Bronchial epithelial cell (primary cell): Measurements from ENCODE around the gene SLC10A7. TPM values are rescaled to one million over a fixed set of nuclear protein-coding genes. Genes with fewer than 3 reads are reported as not detected.

ENCODE experiments used
- DNase-seq: peaks from one replicate; pipeline ENCODE4 v3.0.0-alpha.2; 2010; ENCODE audit warnings: low read depth
- FAIRE-seq: peaks from 2 replicates; lab custom pipeline; 2011; peaks lifted over from hg19 to GRCh38; lab: Jason Lieb, UNC
- H3K27me3 ChIP-seq: 2 replicates; pipeline ENCODE4 v1.5.1; 2011; ENCODE audit warnings: low read length; ENCODE audit not compliant: control insufficient read depth, insufficient read depth
- H3K36me3 ChIP-seq: 2 replicates; pipeline ENCODE4 v1.5.1; 2011; ENCODE audit warnings: low read length; ENCODE audit not compliant: control insufficient read depth, insufficient read depth
- H3K4me3 ChIP-seq: 2 replicates; pipeline ENCODE4 v1.5.1; 2011; ENCODE audit warnings: mild to moderate bottlenecking, low read depth, low read length, control low read depth
- CTCF ChIP-seq: IDR thresholded peaks from 2 replicates; pipeline ENCODE4 v1.5.1; 2011; ENCODE audit warnings: mild to moderate bottlenecking, moderate library complexity, low read length, control low read depth, inconsistent platforms; ENCODE audit not compliant: insufficient read depth, severe bottlenecking
- total RNA-seq: library from RNA; depleted of rRNA; stranded (reverse); fragments of >200 nt; gene quantifications from 2 replicates; pipeline ENCODE4 v1.2.1, GENCODE V29; 2014

The SLC10A7 gene
- total RNA-seq, 1 donor from 2014 or later: 7.4 TPM

- no peak overlapping the region for H3K4me3 ChIP-seq
These were observed 180.9 kb downstream of the SLC10A7 start for GRCh38 chr4:146340798-146341197.

GRCh38 chr4:146338512-146338911 lies 183.2 kb downstream of the SLC10A7 start:
- no peak for FAIRE-seq
- no peak for TF ChIP-seq CTCF
- DNase-seq: no peak
- H3K4me3 ChIP-seq: no peak overlapping the region
- no peaks in the 10 kb centered on the region for H3K36me3 ChIP-seq
- no peaks in the 10 kb centered on the region for H3K27me3 ChIP-seq

More at GRCh38 chr4:146340798-146341197, 180.9 kb downstream of the SLC10A7 start:
- FAIRE-seq: no peak
- peak; percentile 56 for DNase-seq
- Histone ChIP-seq H3K27me3 (no peaks in the 10 kb centered on the region), H3K36me3 (no peaks in the 10 kb centered on the region)
- TF ChIP-seq CTCF: no peak

- no peak overlapping the region for H3K4me3 ChIP-seq
- no peak for TF ChIP-seq CTCF
- peak; percentile 55 for DNase-seq
- no peaks in the 10 kb centered on the region for H3K36me3 ChIP-seq
- no peaks in the 10 kb centered on the region for H3K27me3 ChIP-seq
- FAIRE-seq: no peak
These were observed 185.3 kb downstream of the SLC10A7 start for GRCh38 chr4:146336410-146336807.

- no peaks in the 10 kb centered on the region for H3K36me3 ChIP-seq
- DNase-seq (peak; percentile 74), FAIRE-seq (no peak)
- no peak for TF ChIP-seq CTCF
- H3K4me3 ChIP-seq: no peak overlapping the region
- H3K27me3 ChIP-seq: no peaks in the 10 kb centered on the region
These were observed 185.9 kb downstream of the SLC10A7 start for GRCh38 chr4:146335763-146336409.

- FAIRE-seq (peak; percentile 50), DNase-seq (no peak)
- H3K4me3 ChIP-seq: no peak overlapping the region
- no peak for TF ChIP-seq CTCF
- no peaks in the 10 kb centered on the region for H3K27me3 ChIP-seq
- H3K36me3 ChIP-seq: no peaks in the 10 kb centered on the region
These were observed 186.8 kb downstream of the SLC10A7 start for GRCh38 chr4:146334862-146335449.
